Activated naive CD4-positive, alpha-beta T cell treated with anti-CD3 and anti-CD28 coated beads for 36 hours (primary cell): Measurements from ENCODE around the gene TRIM40. TPM values are rescaled to one million over a fixed set of nuclear protein-coding genes. Genes with fewer than 3 reads are reported as not detected.

Experiments
- CTCF ChIA-PET: fragments of 350-600 bp; sonication (Branson Sonifier 250); formaldehyde crosslinking; loops from one replicate; lab custom pipeline; 2021; ENCODE audit warnings: antibody characterized with exemption; lab: Charles Lee
- DNase-seq: peaks from one replicate; pipeline ENCODE4 v3.0.0-alpha.2; 2020
- H3K27ac Mint-ChIP-seq: one replicate; pipeline ENCODE4 v1.8.0; 2021; ENCODE audit warnings: mild to moderate bottlenecking, mixed read lengths
- H3K27me3 Mint-ChIP-seq: one replicate; pipeline ENCODE4 v1.8.0; 2021; ENCODE audit warnings: low read depth, mixed read lengths
- H3K36me3 Mint-ChIP-seq: one replicate; pipeline ENCODE4 v1.8.0; 2021; ENCODE audit warnings: low read depth, mixed read lengths
- H3K4me1 Mint-ChIP-seq: one replicate; pipeline ENCODE4 v1.8.0; 2021; ENCODE audit warnings: low read depth, mixed read lengths
- H3K4me3 Mint-ChIP-seq: one replicate; pipeline ENCODE4 v1.8.0; 2021; ENCODE audit warnings: mild to moderate bottlenecking, moderate library complexity, mixed read lengths
- H3K9me3 Mint-ChIP-seq: one replicate; pipeline ENCODE4 v1.8.0; 2021; ENCODE audit warnings: mixed read lengths
- intact Hi-C: fragments of 100-400 bp; cut with micrococcal nuclease; formaldehyde crosslinking; loops from one replicate; pipeline ENCODE4 v1.15.1; 2023
- total RNA-seq, 2 experiments: library from RNA; stranded (reverse); gene quantifications; one replicate each; pipeline ENCODE4 v1.2.3, GENCODE V29; 2021

TRIM40 gene, protein sequence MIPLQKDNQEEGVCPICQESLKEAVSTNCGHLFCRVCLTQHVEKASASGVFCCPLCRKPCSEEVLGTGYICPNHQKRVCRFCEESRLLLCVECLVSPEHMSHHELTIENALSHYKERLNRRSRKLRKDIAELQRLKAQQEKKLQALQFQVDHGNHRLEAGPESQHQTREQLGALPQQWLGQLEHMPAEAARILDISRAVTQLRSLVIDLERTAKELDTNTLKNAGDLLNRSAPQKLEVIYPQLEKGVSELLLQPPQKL
- total RNA-seq = not detected

DNA sequence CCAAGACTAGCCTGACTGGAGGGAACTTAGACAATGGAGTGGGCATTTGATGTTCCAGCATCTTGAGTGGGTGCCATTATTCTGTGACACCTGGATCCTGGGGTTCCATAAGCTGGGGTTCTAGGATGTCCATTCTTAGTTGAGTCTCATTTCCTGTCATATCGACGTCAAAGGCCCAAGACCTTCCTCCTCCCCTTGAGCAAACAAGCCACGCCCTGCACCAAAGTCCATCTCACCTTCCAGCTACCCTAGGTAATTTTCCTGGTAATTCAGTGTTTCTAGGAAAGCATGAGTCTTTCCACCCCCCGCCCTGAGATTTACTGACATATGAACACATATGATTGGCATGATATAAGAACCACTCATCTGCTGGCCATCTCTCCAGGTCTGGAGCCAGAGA is at the start of gene TRIM40:
Gene TRIM40 (plus strand): TSS at position 384 of the 400 bp plus-strand sequence. CDS start 897 bp downstream, outside the sequence.
- DNase-seq = no peak
- H3K36me3 Mint-ChIP-seq = no peaks in the 10 kb centered on the region
- no peak within 1 kb of the TSS for H3K27ac Mint-ChIP-seq
- intact Hi-C loops = no loop called here
- H3K4me3 Mint-ChIP-seq = no peak within 1 kb of the TSS
- H3K9me3 Mint-ChIP-seq = no peaks in the 10 kb centered on the region
- H3K4me1 Mint-ChIP-seq = peaks cover 7% of the 10 kb centered on the region
- CTCF ChIA-PET = interaction anchor here (1.2 to 1.8 kb wide), 2 partner anchors 32 to 34 kb away, joined by 3 to 8 read pairs; no protein-coding TSS in a partner anchor
- H3K27me3 Mint-ChIP-seq = peaks cover 33% of the 10 kb centered on the region

GRCh38 chr6:30087876-30088275 is 48.1 kb upstream of the TRIM40 start:
- no peak overlapping the region for H3K4me3 Mint-ChIP-seq
- CTCF ChIA-PET = interaction anchor here (1.2 to 1.8 kb wide), 2 partner anchors 11 to 37 kb away, joined by 3 to 6 read pairs; no protein-coding TSS in a partner anchor
- H3K36me3 Mint-ChIP-seq = no peaks in the 10 kb centered on the region
- no peak for DNase-seq
- no peak overlapping the region for H3K27ac Mint-ChIP-seq
- H3K4me1 Mint-ChIP-seq = no peaks in the 10 kb centered on the region
- peaks cover 9% of the 10 kb centered on the region for H3K27me3 Mint-ChIP-seq
- H3K9me3 Mint-ChIP-seq = no peaks in the 10 kb centered on the region
- intact Hi-C loops = no loop called here

DNA sequence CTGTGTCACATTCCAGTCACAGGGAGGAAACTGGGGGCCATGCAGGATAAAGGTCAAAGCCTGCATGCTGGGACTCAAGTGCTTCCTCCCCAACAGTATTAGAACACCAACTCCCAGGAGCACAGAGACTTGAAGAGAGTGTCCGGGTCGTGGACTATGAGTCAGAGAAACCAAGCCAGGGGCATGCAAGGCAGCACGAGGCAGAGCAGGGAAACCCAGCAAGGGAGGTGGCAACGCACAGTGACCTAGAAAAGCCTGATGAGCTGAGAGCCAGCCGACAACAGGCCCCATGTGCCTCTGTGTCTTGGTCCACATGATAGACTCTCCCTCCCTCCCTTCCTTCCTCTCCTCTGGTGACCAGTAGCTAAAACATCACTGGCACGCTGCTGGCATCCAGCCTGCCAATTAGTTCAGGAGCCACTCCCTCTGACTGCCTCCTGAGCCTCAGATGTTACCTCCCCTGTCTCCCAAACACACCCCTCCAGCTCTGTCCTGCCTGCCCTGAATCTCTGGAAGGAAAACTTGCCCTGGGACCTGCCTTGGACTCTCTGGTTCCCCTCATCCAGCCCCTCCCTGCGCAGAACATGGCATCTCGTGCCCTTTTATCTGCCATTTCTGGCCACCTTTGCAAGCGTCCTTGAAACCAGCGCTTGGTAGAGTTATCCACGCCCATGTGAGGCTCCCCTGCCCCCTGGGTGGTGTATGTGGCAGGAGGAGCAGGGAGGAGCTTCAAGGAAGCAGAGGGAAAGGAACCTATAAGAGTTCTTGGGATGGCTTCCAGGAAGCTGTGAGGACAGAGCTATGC is 44.2 kb upstream of the TRIM40 start:
- CTCF ChIA-PET = interaction anchor here (0.7 to 1.5 kb wide), 3 partner anchors 39 to 495 kb away, joined by 3 to 4 read pairs (median 3); no protein-coding TSS in a partner anchor
- H3K4me3 Mint-ChIP-seq = no peak overlapping the region
- H3K4me1 Mint-ChIP-seq = no peaks in the 10 kb centered on the region
- no peaks in the 10 kb centered on the region for H3K9me3 Mint-ChIP-seq
- H3K36me3 Mint-ChIP-seq = no peaks in the 10 kb centered on the region
- intact Hi-C loops = no loop called here
- no peak for DNase-seq
- no peak overlapping the region for H3K27ac Mint-ChIP-seq
- H3K27me3 Mint-ChIP-seq = peaks cover 9% of the 10 kb centered on the region

GRCh38 chr6:30092852-30093543 is 42.9 kb upstream of the TRIM40 start:
- no peak for DNase-seq
- no peaks in the 10 kb centered on the region for H3K9me3 Mint-ChIP-seq
- H3K4me1 Mint-ChIP-seq = peaks cover 9% of the 10 kb centered on the region
- no peak overlapping the region for H3K27ac Mint-ChIP-seq
- peaks cover 9% of the 10 kb centered on the region for H3K27me3 Mint-ChIP-seq
- CTCF ChIA-PET = interaction anchor here (0.7 to 2.1 kb wide), 4 partner anchors 10 to 77 kb away, joined by 3 to 10 read pairs (median 4); no protein-coding TSS in a partner anchor
- no peak overlapping the region for H3K4me3 Mint-ChIP-seq
- H3K36me3 Mint-ChIP-seq = no peaks in the 10 kb centered on the region
- intact Hi-C loops = no loop called here

- no peaks in the 10 kb centered on the region for H3K9me3 Mint-ChIP-seq
Observed at GRCh38 chr6:30093951-30094661, 41.8 kb upstream of the TRIM40 start.

GRCh38 chr6:30096829-30097228 is 39.1 kb upstream of the TRIM40 start:
- no peak overlapping the region for H3K4me3 Mint-ChIP-seq
- H3K9me3 Mint-ChIP-seq = no peaks in the 10 kb centered on the region
- H3K27ac Mint-ChIP-seq = no peak overlapping the region
- CTCF ChIA-PET = interaction anchor here (0.5 to 1.9 kb wide), 3 partner anchors 34 to 123 kb away, joined by 3 to 8 read pairs (median 5); no protein-coding TSS in a partner anchor
- peaks cover 16% of the 10 kb centered on the region for H3K27me3 Mint-ChIP-seq
- intact Hi-C loops = no loop called here
- H3K36me3 Mint-ChIP-seq = no peaks in the 10 kb centered on the region
- DNase-seq = no peak
- peaks cover 42% of the 10 kb centered on the region for H3K4me1 Mint-ChIP-seq

More at GRCh38 chr6:30093951-30094661, 41.8 kb upstream of the TRIM40 start:
- peaks cover 19% of the 10 kb centered on the region for H3K4me1 Mint-ChIP-seq
- H3K27ac Mint-ChIP-seq = no peak overlapping the region
- no peak overlapping the region for H3K4me3 Mint-ChIP-seq
- DNase-seq = no peak
- H3K36me3 Mint-ChIP-seq = no peaks in the 10 kb centered on the region
- CTCF ChIA-PET = interaction anchor here (1.3 to 2.1 kb wide), 2 partner anchors 9 to 37 kb away, joined by 10 read pairs; no protein-coding TSS in a partner anchor
- intact Hi-C loops = no loop called here
- H3K27me3 Mint-ChIP-seq = peaks cover 10% of the 10 kb centered on the region

- intact Hi-C loops = no loop called here
- DNase-seq = peak; percentile 39
- H3K9me3 Mint-ChIP-seq = no peaks in the 10 kb centered on the region
- H3K27me3 Mint-ChIP-seq = peaks cover 16% of the 10 kb centered on the region
- no peak overlapping the region for H3K4me3 Mint-ChIP-seq
- no peak overlapping the region for H3K27ac Mint-ChIP-seq
- peaks cover 50% of the 10 kb centered on the region for H3K4me1 Mint-ChIP-seq
- CTCF ChIA-PET = interaction anchor here (1.9 kb wide), 1 partner anchor 33 kb away, joined by 8 read pairs; no protein-coding TSS in a partner anchor
- H3K36me3 Mint-ChIP-seq = no peaks in the 10 kb centered on the region
Observed at GRCh38 chr6:30097902-30098768, 37.8 kb upstream of the TRIM40 start.

DNA sequence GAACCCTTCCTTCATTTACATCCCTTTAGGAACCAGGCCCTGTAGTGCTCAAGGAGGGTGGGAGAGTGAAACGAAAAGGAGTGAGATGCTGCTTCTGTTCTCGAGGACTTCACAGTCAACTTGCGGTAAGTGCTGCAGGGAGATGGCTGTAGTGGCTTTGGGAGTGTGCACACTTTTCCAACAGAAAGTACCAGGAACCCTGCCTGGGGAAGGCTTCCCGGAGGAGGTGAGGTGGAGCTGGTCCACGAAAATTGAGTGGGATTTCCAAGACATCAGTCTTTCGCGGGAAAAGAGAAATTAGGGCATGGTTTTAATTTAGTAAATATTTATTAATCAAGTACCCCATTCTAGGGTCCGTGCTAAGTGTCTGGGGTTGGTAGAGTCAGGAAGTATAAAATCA is 35.8 kb upstream of the TRIM40 start:
- H3K4me3 Mint-ChIP-seq = peak overlapping the region; percentile 78

DNA sequence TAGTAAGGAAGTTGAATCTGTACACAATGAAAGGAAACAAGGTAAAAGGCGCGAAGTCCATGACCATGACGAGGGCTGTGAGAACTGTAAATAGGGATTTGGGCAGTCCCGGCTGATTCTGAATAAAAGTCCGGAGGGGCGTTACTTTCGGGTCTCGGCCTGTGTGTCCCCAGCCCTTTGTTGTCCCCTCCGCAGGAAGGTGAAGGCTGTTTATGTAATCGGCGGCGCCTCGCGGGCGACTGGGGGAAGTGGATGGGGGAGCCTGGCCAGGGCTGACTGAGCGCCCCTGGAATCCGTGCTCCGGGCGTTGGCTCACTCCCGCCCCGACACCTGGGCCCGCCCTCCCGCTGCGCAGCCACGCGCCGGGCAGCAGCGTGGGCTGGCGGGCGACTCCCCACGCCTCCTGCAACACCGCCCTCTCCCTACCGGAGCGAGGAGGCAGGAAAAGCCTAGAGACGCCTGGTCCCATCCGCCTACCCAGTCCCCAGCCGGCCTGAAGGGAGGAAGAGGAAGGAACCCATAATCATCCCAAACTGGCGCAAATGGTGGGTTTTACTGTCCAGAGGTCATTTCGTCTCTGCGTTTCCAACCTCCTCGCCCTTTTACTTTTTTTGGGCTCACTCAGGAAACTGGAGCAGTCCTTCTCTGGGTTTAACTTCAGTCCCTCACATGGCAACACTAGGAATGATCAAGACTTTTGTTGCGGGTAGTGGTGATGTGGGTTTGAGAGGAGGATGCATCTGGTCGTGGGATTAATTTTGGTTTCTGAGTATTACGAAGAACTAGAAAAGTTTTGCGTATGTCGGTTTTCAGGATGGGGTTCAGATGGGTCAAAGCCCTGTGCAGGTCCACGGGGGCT is 35.1 kb upstream of the TRIM40 start:
- Mint-ChIP-seq H3K36me3 (no peaks in the 10 kb centered on the region), H3K4me3 (peak overlapping the region; percentile 78), H3K27me3 (peaks cover 20% of the 10 kb centered on the region), H3K27ac (no peak overlapping the region), H3K4me1 (peaks cover 56% of the 10 kb centered on the region), H3K9me3 (no peaks in the 10 kb centered on the region)
- peak; percentile 37 for DNase-seq
- CTCF ChIA-PET = interaction anchor here (1.1 to 7.9 kb wide), 8 partner anchors 24 to 253 kb away, joined by 3 to 227 read pairs (median 6); partner anchors contain the start of gene PPP1R11
- intact Hi-C loops = loop anchor here (1.0 kb wide), 1 partner anchor 112 kb away; the partner anchor contains the start of gene TRIM26

More for the DNA sequence above, 35.8 kb upstream of the TRIM40 start:
- Mint-ChIP-seq H3K27ac (no peak overlapping the region), H3K9me3 (no peaks in the 10 kb centered on the region), H3K4me1 (peaks cover 56% of the 10 kb centered on the region), H3K36me3 (no peaks in the 10 kb centered on the region), H3K27me3 (peaks cover 20% of the 10 kb centered on the region)
- CTCF ChIA-PET = interaction anchor here (1.6 kb wide), 1 partner anchor 31 kb away, joined by 7 read pairs; no protein-coding TSS in a partner anchor
- intact Hi-C loops = no loop called here
- DNase-seq = no peak
